ENCODE data around the gene FA2H. TPM values are rescaled to one million over a fixed set of nuclear protein-coding genes. Genes with fewer than 3 reads are reported as not detected.
A peak's percentile ranks its signal among the peaks of the same experiment; 100 is the strongest.

FA2H gene
- total RNA-seq, 6 experiments from 2014 or later: 0.19 to 1.2 (median 0.22) TPM; not detected in 3

DNA sequence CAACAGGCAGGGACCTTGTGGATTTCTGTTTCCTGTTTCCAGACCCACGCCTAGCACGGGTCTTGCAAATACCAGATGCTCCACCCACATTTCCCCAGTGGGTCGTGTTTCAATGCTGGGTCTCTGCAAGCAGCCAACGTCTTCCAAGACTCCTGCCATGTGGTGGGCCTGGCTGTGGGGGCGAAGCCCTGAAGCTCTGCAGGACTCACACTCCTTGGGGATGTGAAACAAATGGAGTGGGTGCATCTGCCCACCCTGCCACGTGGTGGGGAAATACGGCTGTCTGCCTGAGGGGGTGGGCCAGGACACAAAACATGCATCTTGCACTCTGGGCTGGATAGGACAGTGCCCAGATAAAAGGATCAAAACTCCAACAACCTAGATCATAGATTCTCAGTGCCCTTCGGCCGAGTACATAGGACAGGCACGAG is 32.6 kb downstream of the FA2H start:
- Histone ChIP-seq H3K27ac (no peak overlapping the region), H3K4me3 (no peak overlapping the region), H3K36me3 (no peaks in the 10 kb centered on the region), H3K27me3 (no peaks in the 10 kb centered on the region), H3K9me3 (no peaks in the 10 kb centered on the region), H3K4me1 (no peaks in the 10 kb centered on the region)
- DNase-seq (peak in 1 of 3 donors; percentile 28), ATAC-seq (no peak)
- intact Hi-C loops (cut with DNase I): no loop called here
- 28% methylated on average over 8 of the region's 10 CpGs for WGBS (ENCODE audit: insufficient coverage, low coverage, low lambda C conversion rate, missing lambda C conversion rate)
- TF ChIP-seq POLR2A (IDR thresholded peaks at IDR 0.05): no peak
- no peak for TF ChIP-seq CTCF (IDR thresholded peaks at IDR 0.05)

DNA sequence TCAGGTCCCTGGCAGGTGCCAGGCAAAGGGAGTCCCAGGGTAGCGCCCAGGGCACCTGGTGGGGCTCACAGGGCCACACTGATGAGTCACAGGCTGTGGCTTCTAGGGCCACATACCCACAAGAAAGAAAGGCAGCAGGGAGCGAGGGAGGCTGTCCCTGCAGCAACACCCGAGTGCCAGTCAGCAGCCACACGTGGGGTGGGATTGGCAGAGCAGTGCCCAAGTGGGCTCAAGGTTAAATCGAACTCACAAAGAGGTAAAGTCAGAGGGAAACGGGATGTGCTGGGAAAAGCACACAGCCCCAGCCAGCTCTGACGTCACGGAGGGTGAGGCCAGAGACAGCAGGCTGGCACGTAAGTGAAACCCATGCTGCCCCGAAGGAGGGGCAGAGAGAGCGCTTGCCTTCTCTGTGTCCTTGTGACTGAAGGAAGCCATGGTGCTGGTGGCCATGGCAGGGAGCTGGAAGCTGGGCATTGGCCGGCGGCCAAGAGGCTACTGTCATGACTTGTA is 33.8 kb downstream of the FA2H start:
- peak in 2 of 3 donors; percentile 50 to 58 for DNase-seq
- no peaks in the 10 kb centered on the region for H3K4me1 ChIP-seq
- TF ChIP-seq POLR2A (IDR thresholded peaks at IDR 0.05) (no peak), CTCF (IDR thresholded peaks at IDR 0.05) (no peak)
- no peaks in the 10 kb centered on the region for H3K27me3 ChIP-seq
- H3K9me3 ChIP-seq: no peaks in the 10 kb centered on the region
- no peaks in the 10 kb centered on the region for H3K36me3 ChIP-seq
- no peak overlapping the region for H3K4me3 ChIP-seq
- H3K27ac ChIP-seq: no peak overlapping the region
- WGBS (ENCODE audit: insufficient coverage, low coverage, low lambda C conversion rate, missing lambda C conversion rate): 55% methylated on average over 6 of the region's 13 CpGs
- intact Hi-C loops (cut with DNase I): no loop called here
- ATAC-seq: peak in 1 of 4 donors; percentile 35

DNA sequence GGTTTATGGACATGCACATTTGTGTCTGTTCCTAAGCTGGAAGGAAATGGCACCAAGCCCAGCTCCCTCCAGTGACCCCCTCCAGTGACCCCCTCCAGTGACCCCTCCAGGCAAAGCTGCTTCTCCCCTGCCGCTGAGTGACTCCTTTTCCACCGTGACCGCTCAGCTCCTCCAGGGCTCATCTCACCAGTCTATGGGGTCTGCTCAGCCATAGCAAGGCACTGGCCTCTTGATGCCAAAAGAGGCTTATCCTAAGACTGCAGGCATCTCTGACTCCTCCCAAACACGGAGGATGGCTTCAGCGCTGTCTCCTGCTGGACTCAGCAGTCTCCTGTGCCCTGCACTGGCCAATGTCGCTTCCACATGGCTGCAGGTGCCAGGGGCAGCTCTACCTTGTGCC is 35.3 kb downstream of the FA2H start:
- Histone ChIP-seq H3K27ac (no peak overlapping the region), H3K4me3 (no peak overlapping the region), H3K9me3 (no peaks in the 10 kb centered on the region), H3K27me3 (no peaks in the 10 kb centered on the region), H3K4me1 (no peaks in the 10 kb centered on the region), H3K36me3 (no peaks in the 10 kb centered on the region)
- peak in 1 of 3 donors; percentile 41 for DNase-seq
- intact Hi-C loops (cut with DNase I): no loop called here
- TF ChIP-seq POLR2A (IDR thresholded peaks at IDR 0.05) (no peak), CTCF (IDR thresholded peaks at IDR 0.05) (no peak)
- 62% methylated on average over 4 of the region's 6 CpGs for WGBS (ENCODE audit: insufficient coverage, low coverage, low lambda C conversion rate, missing lambda C conversion rate)
- no peak for ATAC-seq

- Histone ChIP-seq H3K4me3 (no peak overlapping the region), H3K9me3 (no peaks in the 10 kb centered on the region), H3K27ac (no peak overlapping the region), H3K36me3 (no peaks in the 10 kb centered on the region), H3K27me3 (no peaks in the 10 kb centered on the region), H3K4me1 (no peaks in the 10 kb centered on the region)
- TF ChIP-seq POLR2A (IDR thresholded peaks at IDR 0.05): no peak
- no peak for TF ChIP-seq CTCF (IDR thresholded peaks at IDR 0.05)
- peak in 1 of 3 donors; percentile 41 for DNase-seq
- WGBS (ENCODE audit: insufficient coverage, low coverage, low lambda C conversion rate, missing lambda C conversion rate): 96% methylated on average over 4 of the region's 11 CpGs
- intact Hi-C loops (cut with DNase I): no loop called here
- ATAC-seq: no peak
These were observed 35.8 kb downstream of the FA2H start for GRCh38 chr16:74738816-74739215.

Data from right lobe of liver (tissue), 6 donors.